IMR-90 (cell line): Measurements from ENCODE around the gene APOH.

Experiments used
- POLR2A ChIP-seq: IDR thresholded peaks from 2 replicates; pipeline ENCODE4 v1.6.1; 2012; ENCODE audit warnings: mild to moderate bottlenecking, low read depth, low read length
- SMC3 ChIP-seq: fragments of 150-350 bp; IDR thresholded peaks from 2 replicates; pipeline ENCODE4 v1.6.1; 2016; ENCODE audit warnings: low read depth, mild to moderate bottlenecking, antibody characterized with exemption, low read length, moderate library complexity
- TF ChIP-seq, protein P1 (sequence below): conservative IDR thresholded peaks from 2 replicates; pipeline ENCODE4 v1.5.1; 2012; ENCODE audit warnings: mild to moderate bottlenecking, low read depth, low read length, improper control_type of control experiment

GRCh38 chr17:66250686-66251085 lies 21.5 kb upstream of the APOH start:
- TF ChIP-seq, protein P1, sequence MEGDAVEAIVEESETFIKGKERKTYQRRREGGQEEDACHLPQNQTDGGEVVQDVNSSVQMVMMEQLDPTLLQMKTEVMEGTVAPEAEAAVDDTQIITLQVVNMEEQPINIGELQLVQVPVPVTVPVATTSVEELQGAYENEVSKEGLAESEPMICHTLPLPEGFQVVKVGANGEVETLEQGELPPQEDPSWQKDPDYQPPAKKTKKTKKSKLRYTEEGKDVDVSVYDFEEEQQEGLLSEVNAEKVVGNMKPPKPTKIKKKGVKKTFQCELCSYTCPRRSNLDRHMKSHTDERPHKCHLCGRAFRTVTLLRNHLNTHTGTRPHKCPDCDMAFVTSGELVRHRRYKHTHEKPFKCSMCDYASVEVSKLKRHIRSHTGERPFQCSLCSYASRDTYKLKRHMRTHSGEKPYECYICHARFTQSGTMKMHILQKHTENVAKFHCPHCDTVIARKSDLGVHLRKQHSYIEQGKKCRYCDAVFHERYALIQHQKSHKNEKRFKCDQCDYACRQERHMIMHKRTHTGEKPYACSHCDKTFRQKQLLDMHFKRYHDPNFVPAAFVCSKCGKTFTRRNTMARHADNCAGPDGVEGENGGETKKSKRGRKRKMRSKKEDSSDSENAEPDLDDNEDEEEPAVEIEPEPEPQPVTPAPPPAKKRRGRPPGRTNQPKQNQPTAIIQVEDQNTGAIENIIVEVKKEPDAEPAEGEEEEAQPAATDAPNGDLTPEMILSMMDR, result no peak
- TF ChIP-seq POLR2A, result no peak
- no peak for TF ChIP-seq SMC3
